ENCODE data around the gene GPR52. TPM values are rescaled to one million over a fixed set of nuclear protein-coding genes. Genes with fewer than 3 reads are reported as not detected.

Gene GPR52
- 1 to 10 TPM in 3 of 4 donors, under 1 TPM in 1; 0.58 to 5.0 (median 1.7) TPM for total RNA-seq

- H3K4me3 ChIP-seq, result no peak within 1 kb of the TSS
- H3K27ac ChIP-seq (replicated peaks in 1 of 4), result no peak within 1 kb of the TSS
- H3K9me3 ChIP-seq, result no peaks in the 10 kb centered on the region
- intact Hi-C loops (cut with DNase I), result no loop called here
- peaks cover 11 to 17% (median 16%) of the 10 kb centered on the region in 4 donors for H3K4me1 ChIP-seq
- H3K27me3 ChIP-seq, result no peaks in the 10 kb centered on the region
- no peak for TF ChIP-seq CTCF (IDR thresholded peaks at IDR 0.05)
- no peak for TF ChIP-seq EP300 (IDR thresholded peaks at IDR 0.05)
- no peak for TF ChIP-seq POLR2AphosphoS5 (IDR thresholded peaks at IDR 0.05)
- TF ChIP-seq POLR2A (IDR thresholded peaks at IDR 0.05; ENCODE audit: low read depth), result no peak
- no peaks in the 10 kb centered on the region for H3K36me3 ChIP-seq
- no peak for DNase-seq (ENCODE audit: extremely low spot score)
- 90% methylated on average over 11 of the region's 11 CpGs for WGBS
These were observed at the start of gene GPR52 for GRCh38 chr1:174447866-174448530. GPR52 (plus strand) TSS chr1:174447964; CDS start chr1:174448112, 148 bp downstream.

- H3K4me3 ChIP-seq, result no peak overlapping the region
- WGBS, result 91% methylated on average over 4 of the region's 4 CpGs
- H3K4me1 ChIP-seq, result no peaks in the 10 kb centered on the region
- no peak for TF ChIP-seq POLR2A (IDR thresholded peaks at IDR 0.05; ENCODE audit: low read depth)
- no peak for TF ChIP-seq CTCF (IDR thresholded peaks at IDR 0.05)
- no peak for TF ChIP-seq POLR2AphosphoS5 (IDR thresholded peaks at IDR 0.05)
- no peak for TF ChIP-seq EP300 (IDR thresholded peaks at IDR 0.05)
- intact Hi-C loops (cut with DNase I), result no loop called here
- H3K36me3 ChIP-seq, result peaks cover 0 to 18% (median 6%) of the 10 kb centered on the region in 4 donors
- H3K27me3 ChIP-seq, result no peaks in the 10 kb centered on the region
- no peak for DNase-seq (ENCODE audit: extremely low spot score)
- peaks cover 0 to 4% (median 0%) of the 10 kb centered on the region in 4 donors for H3K9me3 ChIP-seq
- H3K27ac ChIP-seq (replicated peaks in 1 of 4), result no peak overlapping the region
These were observed 49.5 kb upstream of the GPR52 start for GRCh38 chr1:174398246-174398645.

GRCh38 chr1:174399211-174399610 lies 48.6 kb upstream of the GPR52 start:
- no peaks in the 10 kb centered on the region for H3K9me3 ChIP-seq
- intact Hi-C loops (cut with DNase I), result no loop called here
- no peak overlapping the region for H3K4me3 ChIP-seq
- no peak overlapping the region for H3K27ac ChIP-seq (replicated peaks in 1 of 4)
- DNase-seq (ENCODE audit: extremely low spot score), result no peak
- WGBS, result 40% methylated on average over 1 of the region's 1 CpG
- TF ChIP-seq CTCF (IDR thresholded peaks at IDR 0.05), result no peak
- no peak for TF ChIP-seq EP300 (IDR thresholded peaks at IDR 0.05)
- no peak for TF ChIP-seq POLR2AphosphoS5 (IDR thresholded peaks at IDR 0.05)
- TF ChIP-seq POLR2A (IDR thresholded peaks at IDR 0.05; ENCODE audit: low read depth), result no peak
- no peaks in the 10 kb centered on the region for H3K27me3 ChIP-seq
- H3K4me1 ChIP-seq, result no peaks in the 10 kb centered on the region
- H3K36me3 ChIP-seq, result peaks cover 0 to 11% (median 2%) of the 10 kb centered on the region in 4 donors

- intact Hi-C loops (cut with DNase I), result no loop called here
- no peaks in the 10 kb centered on the region for H3K27me3 ChIP-seq
- no peak for TF ChIP-seq POLR2AphosphoS5 (IDR thresholded peaks at IDR 0.05)
- no peak for TF ChIP-seq EP300 (IDR thresholded peaks at IDR 0.05)
- H3K4me1 ChIP-seq, result no peaks in the 10 kb centered on the region
- 95% methylated on average over 4 of the region's 4 CpGs for WGBS
- no peak overlapping the region for H3K27ac ChIP-seq (replicated peaks in 1 of 4)
- no peak overlapping the region for H3K4me3 ChIP-seq
- H3K9me3 ChIP-seq, result no peaks in the 10 kb centered on the region
- no peak for DNase-seq (ENCODE audit: extremely low spot score)
- H3K36me3 ChIP-seq, result peaks cover 0 to 8% (median 0%) of the 10 kb centered on the region in 4 donors
These were observed 46.7 kb upstream of the GPR52 start for GRCh38 chr1:174401075-174401474.

- no peak for DNase-seq (ENCODE audit: extremely low spot score)
- intact Hi-C loops (cut with DNase I), result no loop called here
- H3K36me3 ChIP-seq, result no peaks in the 10 kb centered on the region
- TF ChIP-seq POLR2A (IDR thresholded peaks at IDR 0.05; ENCODE audit: low read depth), result no peak
- no peak for TF ChIP-seq CTCF (IDR thresholded peaks at IDR 0.05)
- TF ChIP-seq POLR2AphosphoS5 (IDR thresholded peaks at IDR 0.05), result no peak
- TF ChIP-seq EP300 (IDR thresholded peaks at IDR 0.05), result no peak
- 97% methylated on average over 1 of the region's 1 CpG for WGBS
- no peaks in the 10 kb centered on the region for H3K27me3 ChIP-seq
- no peaks in the 10 kb centered on the region for H3K9me3 ChIP-seq
- no peak overlapping the region for H3K27ac ChIP-seq (replicated peaks in 1 of 4)
- H3K4me1 ChIP-seq, result no peaks in the 10 kb centered on the region
- H3K4me3 ChIP-seq, result no peak overlapping the region
These were observed 42.5 kb upstream of the GPR52 start for GRCh38 chr1:174405219-174405618.
